SK-N-SH treated with all-trans-retinoic acid at 6 μM for 48 hours (cell line): Measurements from ENCODE around the gene GTF2A1L.

Experiments used
- ATAC-seq: fragments of 200-7000 bp; cut with Tn5 transposase; 3 replicates; pipeline ENCODE4 v1.9.1; 2020; ENCODE audit warnings: mild to moderate bottlenecking, moderate library complexity
- ARNTL ChIP-seq: fragments of 450-650 bp; formaldehyde crosslinking; IDR thresholded peaks from 2 replicates; pipeline ENCODE4 v1.5.0; 2020; ENCODE audit warnings: low read depth, mild to moderate bottlenecking, moderate library complexity, borderline replicate concordance
- BACH2 ChIP-seq: fragments of 250-450 bp; sonication (Bioruptor Pico); IDR thresholded peaks from 2 replicates; pipeline ENCODE4 v1.9.0; 2021; ENCODE audit warnings: mild to moderate bottlenecking, borderline replicate concordance
- CREB5 ChIP-seq: fragments of 250-450 bp; sonication (Bioruptor Pico); IDR thresholded peaks from 2 replicates; pipeline ENCODE4 v1.5.1; 2020; ENCODE audit warnings: low read depth, mild to moderate bottlenecking, moderate library complexity
- CSDC2 ChIP-seq: fragments of 250-450 bp; sonication (Bioruptor Pico); IDR thresholded peaks from 2 replicates; pipeline ENCODE4 v1.5.0; 2020; ENCODE audit warnings: mild to moderate bottlenecking, moderate library complexity
- CSRNP3 ChIP-seq: fragments of 250-450 bp; sonication (Bioruptor Pico); IDR thresholded peaks from 2 replicates; pipeline ENCODE4 v1.5.1; 2021; ENCODE audit warnings: mild to moderate bottlenecking, moderate library complexity
- GLIS3 ChIP-seq: fragments of 250-450 bp; sonication (Bioruptor Pico); IDR thresholded peaks from 2 replicates; pipeline ENCODE4 v1.5.0; 2020; ENCODE audit warnings: mild to moderate bottlenecking, moderate library complexity
- ISL1 ChIP-seq: fragments of 250-450 bp; sonication (Bioruptor Pico); IDR thresholded peaks from 2 replicates; pipeline ENCODE4 v2.1.2; 2022; ENCODE audit warnings: mild to moderate bottlenecking, moderate library complexity
- PATZ1 ChIP-seq: fragments of 250-450 bp; sonication (Bioruptor Pico); IDR thresholded peaks from 2 replicates; pipeline ENCODE4 v1.8.0; 2020; ENCODE audit warnings: mild to moderate bottlenecking, moderate library complexity, borderline replicate concordance
- POU6F1 ChIP-seq: fragments of 250-450 bp; sonication (Bioruptor Pico); IDR thresholded peaks from 2 replicates; pipeline ENCODE4 v1.8.0; 2021; ENCODE audit warnings: low read depth, mild to moderate bottlenecking, moderate library complexity, borderline replicate concordance
- PPARA ChIP-seq: fragments of 250-450 bp; sonication (Bioruptor Pico); IDR thresholded peaks from 2 replicates; pipeline ENCODE4 v1.5.0; 2020; ENCODE audit warnings: mild to moderate bottlenecking, borderline replicate concordance
- RARB ChIP-seq: fragments of 250-450 bp; sonication (Bioruptor Pico); IDR thresholded peaks from 2 replicates; pipeline ENCODE4 v1.8.0; 2021; ENCODE audit warnings: mild to moderate bottlenecking, moderate library complexity
- TCF4 ChIP-seq: fragments of 250-450 bp; sonication (Bioruptor Pico); IDR thresholded peaks from 2 replicates; pipeline ENCODE4 v1.8.0; 2021; ENCODE audit warnings: mild to moderate bottlenecking, moderate library complexity, borderline replicate concordance
- TOX ChIP-seq: fragments of 250-450 bp; sonication (Bioruptor Pico); IDR thresholded peaks from 2 replicates; pipeline ENCODE4 v1.8.0; 2021; ENCODE audit warnings: mild to moderate bottlenecking, moderate library complexity, borderline replicate concordance
- TSHZ2 ChIP-seq: fragments of 250-450 bp; sonication (Bioruptor Pico); IDR thresholded peaks from 2 replicates; pipeline ENCODE4 v1.5.0; 2020; ENCODE audit warnings: mild to moderate bottlenecking, moderate library complexity
- ZC3H10 ChIP-seq: fragments of 250-450 bp; sonication (Bioruptor Pico); IDR thresholded peaks from 2 replicates; pipeline ENCODE4 v1.5.1; 2021; ENCODE audit warnings: mild to moderate bottlenecking, moderate library complexity
- ZFP3 ChIP-seq: fragments of 250-450 bp; sonication (Bioruptor Pico); IDR thresholded peaks from 2 replicates; pipeline ENCODE4 v1.5.0; 2020; ENCODE audit warnings: mild to moderate bottlenecking, moderate library complexity
- ZFP30 ChIP-seq: fragments of 450-650 bp; formaldehyde crosslinking; IDR thresholded peaks from 2 replicates; pipeline ENCODE4 v1.5.0; 2022; ENCODE audit warnings: mild to moderate bottlenecking, moderate library complexity
- ZNF70 ChIP-seq: fragments of 450-650 bp; formaldehyde crosslinking; IDR thresholded peaks from 2 replicates; pipeline ENCODE4 v1.5.0; 2020; ENCODE audit warnings: mild to moderate bottlenecking, moderate library complexity

The GTF2A1L gene

GRCh38 chr2:48584551-48584950 lies 33.1 kb upstream of the GTF2A1L start:
- ATAC-seq: no peak
- TF ChIP-seq ZFP30 (no peak), TSHZ2 (no peak), PPARA (no peak), TOX (CRISPR knock-in tag) (no peak), TCF4 (CRISPR knock-in tag) (no peak), GLIS3 (CRISPR knock-in tag) (no peak), RARB (no peak), CSRNP3 (no peak), CREB5 (no peak), BACH2 (CRISPR knock-in tag) (no peak), ISL1 (no peak), ZC3H10 (CRISPR knock-in tag) (no peak)

- no peak for ATAC-seq
- TF ChIP-seq RARB: no peak
Measured at GRCh38 chr2:48586433-48586832, 31.2 kb upstream of the GTF2A1L start.

- no peak for TF ChIP-seq GLIS3 (CRISPR knock-in tag)
- no peak for TF ChIP-seq TOX (CRISPR knock-in tag)
- TF ChIP-seq CSDC2 (CRISPR knock-in tag): no peak
- no peak for TF ChIP-seq TSHZ2
- TF ChIP-seq BACH2 (CRISPR knock-in tag): no peak
- no peak for TF ChIP-seq ZC3H10 (CRISPR knock-in tag)
- no peak for TF ChIP-seq TCF4 (CRISPR knock-in tag)
- no peak for TF ChIP-seq RARB
- no peak for TF ChIP-seq ARNTL (CRISPR knock-in tag)
- TF ChIP-seq ZFP3 (CRISPR knock-in tag): no peak
- no peak for TF ChIP-seq POU6F1 (CRISPR knock-in tag)
- TF ChIP-seq ZNF70 (CRISPR knock-in tag): no peak
- no peak for TF ChIP-seq PATZ1 (CRISPR knock-in tag)
- no peak for TF ChIP-seq ZFP30
- TF ChIP-seq ISL1: no peak
- TF ChIP-seq, all 23 proteins: peak for 0
- ATAC-seq: no peak
Measured at GRCh38 chr2:48587560-48587959, 30.1 kb upstream of the GTF2A1L start.
